HepG2 (cell line): ENCODE data around the gene KMT2B. TPM values are rescaled to one million over a fixed set of nuclear protein-coding genes. Genes with fewer than 3 reads are reported as not detected.

Experiments used
- ATAC-seq: fragments of 200-7000 bp; cut with Tn5 transposase; 3 replicates; pipeline ENCODE4 v1.9.1; 2020; ENCODE audit warnings: mild to moderate bottlenecking, moderate library complexity
- BruUV-seq: library from RNA; stranded (reverse); fragments of 400-500 nt; replicated peaks from 2 replicates; lab custom pipeline; 2021; lab: Mats Ljungman, UMichigan
- CTCF ChIA-PET: fragments of 300-600 bp; formaldehyde crosslinking; extraction: SDS; loops from one replicate; lab custom pipeline; 2021; ENCODE audit warnings: low total read pairs, inconsistent platforms, low intra/inter-chr PET ratio; lab: Yijun Ruan, JAX
- POLR2A ChIA-PET: fragments of 350-600 bp; sonication (Branson Sonifier 250); formaldehyde crosslinking; loops from one replicate; lab custom pipeline; 2020; ENCODE audit warnings: antibody characterized with exemption, inconsistent platforms; lab: Yijun Ruan, JAX
- DNase-seq: peaks from one replicate; pipeline ENCODE4 v3.0.0-alpha.2; 2015; ENCODE audit warnings: low spot score
- FAIRE-seq: peaks from 3 replicates; lab custom pipeline; 2011; peaks lifted over from hg19 to GRCh38; lab: Jason Lieb, UNC
- H2AFZ ChIP-seq: one replicate; pipeline ENCODE4 v1.6.1; 2011; ENCODE audit warnings: low read length, inconsistent platforms
- H3K27ac ChIP-seq: fragments of 300-600 bp; 3 replicates; pipeline ENCODE4 v1.8.0; 2011; ENCODE audit warnings: mixed run types, mild to moderate bottlenecking, mixed read lengths, low read length, inconsistent platforms; ENCODE audit not compliant: insufficient read depth; ENCODE audit errors: extremely low read length
- H3K27me3 ChIP-seq, 2 experiments: fragments of 200-600 bp in 1 of 2; 2 replicates in 1 of 2; 3 replicates in 1 of 2; pipeline versions ENCODE4 v1.6.0 to v1.8.0; 2011; ENCODE audit warnings: low read length in 2 of 2, mild to moderate bottlenecking in 2 of 2, moderate library complexity in 2 of 2, inconsistent platforms in 1 of 2; ENCODE audit not compliant: insufficient read depth in 2 of 2, control insufficient read depth in 1 of 2
- H3K36me3 ChIP-seq, 2 experiments: fragments of 200-600 bp in 1 of 2; replicated peaks in 1 of 2; 2 replicates in 1 of 2; 3 replicates in 1 of 2; pipeline versions ENCODE4 v1.5.1 to v1.8.0; 2011; ENCODE audit warnings: low read length in 2 of 2, inconsistent platforms in 1 of 2; ENCODE audit not compliant: insufficient read depth in 2 of 2, control insufficient read depth in 1 of 2
- H3K4me1 ChIP-seq: 2 replicates; pipeline ENCODE4 v1.5.1; 2012; ENCODE audit warnings: low read length, inconsistent platforms; ENCODE audit not compliant: insufficient read depth
- H3K4me2 ChIP-seq: 2 replicates; pipeline ENCODE4 v1.6.0; 2011; ENCODE audit warnings: low read depth, low read length, inconsistent platforms
- H3K4me3 ChIP-seq, 3 experiments: fragments of 200-600 bp in 1 of 3; sonication (generic), shearing (Covaris generic) in 1 of 3; replicated peaks in 1 of 3; 2 replicates each; pipeline ENCODE4 v1.5.1; 2011 to 2016; ENCODE audit warnings: low read length in 3 of 3, inconsistent platforms in 2 of 3, low read depth in 2 of 3, mild to moderate bottlenecking in 2 of 3, control low read depth in 1 of 3, mixed read lengths in 1 of 3; ENCODE audit not compliant: insufficient read depth in 1 of 3
- H3K79me2 ChIP-seq: one replicate; pipeline ENCODE4 v1.6.1; 2011; ENCODE audit warnings: low read length, inconsistent platforms; ENCODE audit not compliant: insufficient read depth
- H3K9ac ChIP-seq: 2 replicates; pipeline ENCODE4 v1.6.0; 2011; ENCODE audit warnings: mild to moderate bottlenecking, low read depth, low read length, inconsistent platforms; ENCODE audit not compliant: insufficient read depth
- H3K9me3 ChIP-seq: 2 replicates; pipeline ENCODE4 v1.5.1; 2012; ENCODE audit warnings: mild to moderate bottlenecking, low read length
- H4K20me1 ChIP-seq: 2 replicates; pipeline ENCODE4 v1.6.0; 2011; ENCODE audit warnings: inconsistent platforms, mild to moderate bottlenecking, low read length, moderate library complexity; ENCODE audit not compliant: insufficient read depth
- AGO2 ChIP-seq: fragments of 200-400 bp; formaldehyde crosslinking; optimal IDR thresholded peaks from 2 replicates; pipeline ENCODE3; 2017; ENCODE audit warnings: mild to moderate bottlenecking, low read depth, low read length, moderate library complexity
- CHCHD3 ChIP-seq: sonication (generic); formaldehyde crosslinking; IDR thresholded peaks from 2 replicates; pipeline ENCODE4 v1.8.0; 2022; ENCODE audit warnings: mild to moderate bottlenecking, missing genetic modification reagents, moderate library complexity
- JUNB ChIP-seq: sonication (generic); formaldehyde crosslinking; IDR thresholded peaks from 2 replicates; pipeline ENCODE4 v1.8.0; 2022; ENCODE audit warnings: missing genetic modification reagents, mild to moderate bottlenecking, borderline replicate concordance
- MBNL3 ChIP-seq: fragments of 250-450 bp; sonication (Bioruptor Pico); conservative IDR thresholded peaks from 2 replicates; pipeline ENCODE4 v1.8.0; 2022; ENCODE audit warnings: mild to moderate bottlenecking, inconsistent platforms
- NFKB2 ChIP-seq: sonication (generic); formaldehyde crosslinking; IDR thresholded peaks from 2 replicates; pipeline ENCODE4 v1.4.0; 2020; ENCODE audit warnings: missing genetic modification reagents, borderline replicate concordance
- RBFOX2 ChIP-seq: fragments of 200-400 bp; formaldehyde crosslinking; IDR thresholded peaks from 2 replicates; pipeline ENCODE4 v1.6.1; 2017; ENCODE audit warnings: low read depth, mild to moderate bottlenecking, low read length
- SATB2 ChIP-seq: sonication (generic); formaldehyde crosslinking; IDR thresholded peaks from 2 replicates; pipeline ENCODE4 v1.5.0; 2020; ENCODE audit warnings: missing genetic modification reagents
- ZBTB38 ChIP-seq: sonication (generic); formaldehyde crosslinking; IDR thresholded peaks from 2 replicates; pipeline ENCODE4 v1.5.1; 2020; ENCODE audit warnings: mild to moderate bottlenecking, missing genetic modification reagents
- ZNF292 ChIP-seq: sonication (generic); formaldehyde crosslinking; IDR thresholded peaks from 2 replicates; pipeline ENCODE4 v1.8.1; 2022; ENCODE audit warnings: mild to moderate bottlenecking, low read depth, missing genetic modification reagents, borderline replicate concordance
- ZNF530 ChIP-seq: sonication (generic); formaldehyde crosslinking; IDR thresholded peaks from 2 replicates; pipeline ENCODE4 v1.5.0; 2020; ENCODE audit warnings: low read depth, mild to moderate bottlenecking, missing genetic modification reagents
- ZNF563 ChIP-seq: sonication (generic); formaldehyde crosslinking; IDR thresholded peaks from 2 replicates; pipeline ENCODE4 v1.8.0; 2022; ENCODE audit warnings: mild to moderate bottlenecking, moderate library complexity, missing genetic modification reagents
- ZNF879 ChIP-seq: sonication (generic); formaldehyde crosslinking; IDR thresholded peaks from 2 replicates; pipeline ENCODE4 v1.8.1; 2023; ENCODE audit warnings: missing genetic modification reagents
- WGBS: methylation state at CpG from one replicate; pipeline ENCODE4 v1.1.6; 2017; ENCODE audit warnings: low lambda C conversion rate; 5-methylcytosine and 5-hydroxymethylcytosine counted together
- in situ Hi-C: cut with HindIII; loops from 2 replicates; pipeline ENCODE4 v1.10.0; 2017; ENCODE audit warnings: low pct_unique_long_range_greater_than_20kb; ENCODE audit not compliant: extremely low pct_ligation_motif_present
- intact Hi-C: fragments of 100-400 bp; cut with micrococcal nuclease; formaldehyde crosslinking; loops from one replicate; pipeline ENCODE4 v1.10.0; 2022; ENCODE audit not compliant: unreplicated experiment
- polyA plus RNA-seq, 8 experiments: library from polyadenylated mRNA; depleted of rRNA in 3 of 8; stranded (reverse) in 7 of 8; unstranded in 1 of 8; fragments of >200 nt; fragmentation: Illumina TruSeq in 4 of 8; extraction: Trizol in 4 of 8; gene quantifications; 2 replicates each; pipeline versions ENCODE4 v1.2.1 to v1.2.3, GENCODE V29; 2011 to 2016; ENCODE audit warnings: low read depth in 4 of 8, missing spikeins in 1 of 8, mixed read lengths in 1 of 8; ENCODE audit not compliant: insufficient read depth in 1 of 8
- total RNA-seq, 5 experiments: library from RNA; depleted of rRNA; stranded (reverse); fragments of >200 nt; fragmentation: Illumina TruSeq; extraction: Trizol; gene quantifications; 2 replicates each; pipeline ENCODE4 v1.2.3, GENCODE V29; 2016; ENCODE audit warnings: low read depth in 1 of 5
- TF ChIP-seq, protein P1 (sequence below): sonication (generic); formaldehyde crosslinking; IDR thresholded peaks from 2 replicates; pipeline ENCODE4 v1.5.0; 2020; ENCODE audit warnings: mild to moderate bottlenecking, missing genetic modification reagents, borderline replicate concordance

The KMT2B gene
- total and polyA plus RNA-seq, 2 of the 13 experiments (the other 11 are each of a cell fraction or from before 2014, with no cell fraction given), result 6.2 to 16.9 TPM

DNA sequence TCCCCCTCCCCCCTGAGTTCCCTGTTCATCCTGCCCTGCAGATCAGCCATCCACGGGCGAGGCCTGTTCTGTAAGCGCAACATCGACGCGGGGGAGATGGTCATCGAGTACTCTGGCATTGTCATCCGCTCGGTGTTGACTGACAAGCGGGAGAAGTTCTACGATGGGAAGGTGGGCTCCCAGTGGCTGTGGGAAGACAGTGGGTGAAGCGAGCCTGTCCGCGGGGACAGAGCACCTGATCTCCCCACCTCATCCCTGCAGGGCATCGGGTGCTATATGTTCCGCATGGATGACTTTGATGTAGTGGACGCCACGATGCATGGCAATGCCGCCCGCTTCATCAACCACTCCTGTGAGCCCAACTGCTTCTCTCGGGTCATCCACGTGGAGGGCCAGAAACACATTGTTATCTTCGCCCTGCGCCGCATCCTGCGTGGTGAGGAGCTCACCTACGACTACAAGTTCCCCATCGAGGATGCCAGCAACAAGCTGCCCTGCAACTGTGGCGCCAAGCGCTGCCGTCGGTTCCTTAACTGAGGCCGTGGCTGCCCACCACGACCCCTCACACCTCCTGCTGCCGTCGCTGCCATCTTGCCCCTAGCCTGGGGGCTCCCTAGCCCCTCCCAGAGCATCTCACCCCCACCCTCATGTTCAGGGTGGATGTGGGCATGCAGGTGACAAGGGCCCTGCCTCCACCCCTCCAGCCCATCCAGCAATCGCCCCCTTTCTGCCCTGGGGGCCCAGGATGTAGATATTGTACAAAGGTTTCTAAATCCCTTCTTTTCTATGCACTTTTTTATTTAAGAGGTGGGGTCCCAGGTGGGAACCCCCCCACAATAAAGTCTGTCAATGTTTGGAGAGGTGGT, 20.5 kb downstream of the KMT2B start:
- intact Hi-C loops, result no loop called here
- Histone ChIP-seq H3K79me2 (no peaks in the 10 kb centered on the region), H3K27me3 (no peaks in the 10 kb centered on the region), H3K4me2 (no peak overlapping the region), H2AFZ (no peak overlapping the region), H3K9ac (no peak overlapping the region), H3K4me1 (peaks cover 20% of the 10 kb centered on the region), H3K27ac (no peak overlapping the region), H3K36me3 (peaks cover 22 to 55% of the 10 kb centered on the region in 2 experiments; a peak in 4 of 5 replicates), H3K4me3 (no peak overlapping the region), H3K9me3 (no peaks in the 10 kb centered on the region), H4K20me1 (no peaks in the 10 kb centered on the region)
- POLR2A ChIA-PET, result interaction anchor here (1.1 to 4.6 kb wide), 3 partner anchors 10 to 18 kb away, joined by 3 to 69 read pairs (median 7); partner anchors contain the start of gene LIN37
- ATAC-seq (no peak), DNase-seq (no peak), FAIRE-seq (no peak)
- no peak for TF ChIP-seq CHCHD3 (CRISPR knock-in tag)
- 0 out of 2 replicates have a peak, but pooled peaks have one; percentile 29 for TF ChIP-seq NFKB2
- no peak for TF ChIP-seq JUNB (CRISPR knock-in tag)
- peak; percentile 55 for TF ChIP-seq AGO2
- TF ChIP-seq SATB2 (CRISPR knock-in tag), result no peak
- 0 out of 2 replicates have a peak, but pooled peaks have one; percentile 29 for TF ChIP-seq ZBTB38 (CRISPR knock-in tag)
- TF ChIP-seq, protein P1, sequence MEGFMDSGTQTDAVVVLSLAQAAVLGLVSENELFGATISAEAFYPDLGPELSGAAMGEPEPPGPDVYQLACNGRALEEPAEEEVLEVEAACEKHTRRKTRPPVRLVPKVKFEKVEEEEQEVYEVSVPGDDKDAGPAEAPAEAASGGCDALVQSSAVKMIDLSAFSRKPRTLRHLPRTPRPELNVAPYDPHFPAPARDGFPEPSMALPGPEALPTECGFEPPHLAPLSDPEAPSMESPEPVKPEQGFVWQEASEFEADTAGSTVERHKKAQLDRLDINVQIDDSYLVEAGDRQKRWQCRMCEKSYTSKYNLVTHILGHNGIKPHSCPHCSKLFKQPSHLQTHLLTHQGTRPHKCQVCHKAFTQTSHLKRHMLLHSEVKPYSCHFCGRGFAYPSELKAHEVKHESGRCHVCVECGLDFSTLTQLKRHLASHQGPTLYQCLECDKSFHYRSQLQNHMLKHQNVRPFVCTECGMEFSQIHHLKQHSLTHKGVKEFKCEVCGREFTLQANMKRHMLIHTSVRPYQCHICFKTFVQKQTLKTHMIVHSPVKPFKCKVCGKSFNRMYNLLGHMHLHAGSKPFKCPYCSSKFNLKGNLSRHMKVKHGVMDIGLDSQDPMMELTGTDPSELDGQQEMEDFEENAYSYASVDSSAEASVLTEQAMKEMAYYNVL (CRISPR knock-in tag), result no peak
- TF ChIP-seq ZNF292 (CRISPR knock-in tag), result no peak
- 0 out of 2 replicates have a peak, but pooled peaks have one; percentile 33 for TF ChIP-seq RBFOX2
- no peak for TF ChIP-seq ZNF879 (CRISPR knock-in tag)
- no peak for TF ChIP-seq MBNL3 (CRISPR knock-in tag)
- no peak for TF ChIP-seq ZNF530 (CRISPR knock-in tag)
- no peak for TF ChIP-seq ZNF563 (CRISPR knock-in tag)
- in situ Hi-C loops, result no loop called here
- WGBS, result 97% methylated on average over 34 of the region's 37 CpGs
- BruUV-seq, result TSS peak; percentile 41
- CTCF ChIA-PET, result interaction anchor here (1.7 kb wide), 1 partner anchor 45 kb away, joined by 5 read pairs; no protein-coding TSS in a partner anchor
